ENCODE data around the gene ARHGAP9. TPM values are rescaled to one million over a fixed set of nuclear protein-coding genes. Genes with fewer than 3 reads are reported as not detected.

ARHGAP9 gene
- 100 to 1,000 TPM; 148 to 294 (median 163) TPM for polyA plus RNA-seq

- peak within 1 kb of the TSS; percentile 99 to 100 (median 100) for H3K27ac Mint-ChIP-seq
- H3K27me3 Mint-ChIP-seq (ENCODE audit: low read depth in 3 of 3), result peaks cover 37 to 50% (median 46%) of the 10 kb centered on the region in 3 donors
- H3K4me1 Mint-ChIP-seq, result peaks cover 74 to 76% of the 10 kb centered on the region in 2 donors
- H3K4me3 Mint-ChIP-seq, result peak within 1 kb of the TSS; percentile 90 to 97 (median 95)
- peak; percentile 91 to 92 (median 92) for DNase-seq
- H3K9me3 Mint-ChIP-seq, result no peaks in the 10 kb centered on the region
- peaks cover 22 to 25% (median 23%) of the 10 kb centered on the region in 3 donors for H3K36me3 Mint-ChIP-seq
Observed at GRCh38 chr12:57479376-57480115, at the start of gene ARHGAP9. TSS of gene ARHGAP9 (minus strand) at chr12:57479866. CDS start at chr12:57479406, 460 bp downstream.

GRCh38 chr12:57528831-57529555 lies 49.3 kb upstream of the ARHGAP9 start:
- DNase-seq, result no peak
- peaks cover 9 to 31% (median 12%) of the 10 kb centered on the region in 3 donors for H3K36me3 Mint-ChIP-seq
- peak overlapping the region in 1 of 6 donors; percentile 13 for H3K27ac Mint-ChIP-seq
- H3K4me3 Mint-ChIP-seq, result no peak overlapping the region
- peaks cover 8% of the 10 kb centered on the region in 2 donors for H3K4me1 Mint-ChIP-seq
- no peaks in the 10 kb centered on the region for H3K9me3 Mint-ChIP-seq
- peaks cover 0 to 2% (median 0%) of the 10 kb centered on the region in 3 donors for H3K27me3 Mint-ChIP-seq (ENCODE audit: low read depth in 3 of 3)

GRCh38 chr12:57528176-57528575 lies 48.5 kb upstream of the ARHGAP9 start:
- Mint-ChIP-seq H3K27me3 (ENCODE audit: low read depth in 3 of 3) (peaks cover 5 to 8% (median 5%) of the 10 kb centered on the region in 3 donors), H3K27ac (no peak overlapping the region), H3K4me1 (peaks cover 16 to 17% of the 10 kb centered on the region in 2 donors), H3K36me3 (peaks cover 8 to 27% (median 11%) of the 10 kb centered on the region in 3 donors), H3K4me3 (no peak overlapping the region), H3K9me3 (no peaks in the 10 kb centered on the region)
- no peak for DNase-seq

GRCh38 chr12:57527184-57527583 lies 47.5 kb upstream of the ARHGAP9 start:
- Mint-ChIP-seq H3K4me1 (peaks cover 19 to 20% of the 10 kb centered on the region in 2 donors), H3K4me3 (no peak overlapping the region), H3K27me3 (ENCODE audit: low read depth in 3 of 3) (peaks cover 10 to 12% (median 11%) of the 10 kb centered on the region in 3 donors), H3K36me3 (peaks cover 3 to 17% (median 4%) of the 10 kb centered on the region in 3 donors), H3K27ac (peak overlapping the region in 2 of 6 donors; percentile 29 to 36), H3K9me3 (no peaks in the 10 kb centered on the region)
- no peak for DNase-seq

- peak overlapping the region in 1 of 6 donors; percentile 29 for H3K27ac Mint-ChIP-seq
- peaks cover 25 to 26% of the 10 kb centered on the region in 2 donors for H3K4me1 Mint-ChIP-seq
- H3K36me3 Mint-ChIP-seq, result peaks cover 2 to 11% (median 3%) of the 10 kb centered on the region in 3 donors
- no peak overlapping the region for H3K4me3 Mint-ChIP-seq
- no peak for DNase-seq
- H3K27me3 Mint-ChIP-seq (ENCODE audit: low read depth in 3 of 3), result peaks cover 16 to 18% (median 17%) of the 10 kb centered on the region in 3 donors
- no peaks in the 10 kb centered on the region for H3K9me3 Mint-ChIP-seq
Observed at GRCh38 chr12:57526477-57527126, 46.9 kb upstream of the ARHGAP9 start.

GRCh38 chr12:57525615-57526383 lies 46.1 kb upstream of the ARHGAP9 start:
- DNase-seq, result no peak
- H3K9me3 Mint-ChIP-seq, result no peaks in the 10 kb centered on the region
- H3K27ac Mint-ChIP-seq, result peak overlapping the region in 2 of 6 donors; percentile 21 to 28
- H3K36me3 Mint-ChIP-seq, result peaks cover 0 to 7% (median 3%) of the 10 kb centered on the region in 3 donors
- H3K4me1 Mint-ChIP-seq, result peaks cover 33 to 34% of the 10 kb centered on the region in 2 donors
- peaks cover 21 to 25% (median 24%) of the 10 kb centered on the region in 3 donors for H3K27me3 Mint-ChIP-seq (ENCODE audit: low read depth in 3 of 3)
- H3K4me3 Mint-ChIP-seq, result peak overlapping the region in 1 of 5 donors; percentile 42

- peak overlapping the region in 3 of 5 donors; percentile 10 to 91 (median 42) for H3K4me3 Mint-ChIP-seq
- peaks cover 34 to 37% of the 10 kb centered on the region in 2 donors for H3K4me1 Mint-ChIP-seq
- peaks cover 0 to 7% (median 3%) of the 10 kb centered on the region in 3 donors for H3K36me3 Mint-ChIP-seq
- peak overlapping the region; percentile 87 to 97 (median 94) for H3K27ac Mint-ChIP-seq
- DNase-seq, result no peak
- no peaks in the 10 kb centered on the region for H3K9me3 Mint-ChIP-seq
- peaks cover 29 to 32% (median 32%) of the 10 kb centered on the region in 3 donors for H3K27me3 Mint-ChIP-seq (ENCODE audit: low read depth in 3 of 3)
Observed at GRCh38 chr12:57524814-57525614, 45.3 kb upstream of the ARHGAP9 start.

- no peak for DNase-seq
Observed at GRCh38 chr12:57523706-57524614, 44.3 kb upstream of the ARHGAP9 start.

GRCh38 chr12:57522887-57523705 lies 43.4 kb upstream of the ARHGAP9 start:
- H3K27me3 Mint-ChIP-seq (ENCODE audit: low read depth in 3 of 3), result peaks cover 36 to 41% (median 37%) of the 10 kb centered on the region in 3 donors
- peaks cover 0 to 8% (median 3%) of the 10 kb centered on the region in 3 donors for H3K36me3 Mint-ChIP-seq
- no peaks in the 10 kb centered on the region for H3K9me3 Mint-ChIP-seq
- peak overlapping the region; percentile 88 to 95 (median 91) for H3K4me3 Mint-ChIP-seq
- DNase-seq, result no peak
- H3K27ac Mint-ChIP-seq, result peak overlapping the region; percentile 87 to 99 (median 94)
- peaks cover 51 to 55% of the 10 kb centered on the region in 2 donors for H3K4me1 Mint-ChIP-seq

More at GRCh38 chr12:57523706-57524614, 44.3 kb upstream of the ARHGAP9 start:
- Mint-ChIP-seq H3K9me3 (no peaks in the 10 kb centered on the region), H3K36me3 (peaks cover 0 to 7% (median 3%) of the 10 kb centered on the region in 3 donors), H3K27ac (peak overlapping the region; percentile 87 to 97 (median 94)), H3K27me3 (ENCODE audit: low read depth in 3 of 3) (peaks cover 34 to 39% (median 36%) of the 10 kb centered on the region in 3 donors), H3K4me3 (peak overlapping the region; percentile 88 to 95 (median 91)), H3K4me1 (peaks cover 42 to 47% of the 10 kb centered on the region in 2 donors)

GRCh38 chr12:57522011-57522886 lies 42.6 kb upstream of the ARHGAP9 start, which contains the start of gene MBD6:
TSS of gene MBD6 (plus strand) at chr12:57522824. CDS start at chr12:57524304, 1,480 bp downstream.
- H3K4me3 Mint-ChIP-seq, result peak within 1 kb of the TSS; percentile 97 to 99 (median 98)
- peaks cover 36 to 41% (median 38%) of the 10 kb centered on the region in 3 donors for H3K27me3 Mint-ChIP-seq (ENCODE audit: low read depth in 3 of 3)
- DNase-seq, result peak; percentile 91 to 94 (median 93)
- H3K27ac Mint-ChIP-seq, result peak within 1 kb of the TSS; percentile 99 to 100 (median 100)
- H3K4me1 Mint-ChIP-seq, result peaks cover 59 to 60% of the 10 kb centered on the region in 2 donors
- no peaks in the 10 kb centered on the region for H3K9me3 Mint-ChIP-seq
- peaks cover 0 to 14% (median 7%) of the 10 kb centered on the region in 3 donors for H3K36me3 Mint-ChIP-seq
